GM12873 (cell line): ENCODE data around the gene RBFOX2.

Source experiments
- TF ChIP-seq, protein P1 (sequence below): IDR thresholded peaks from 2 replicates; pipeline ENCODE4 v1.5.1; 2012; ENCODE audit warnings: low read depth, mild to moderate bottlenecking, moderate library complexity, low read length, control low read depth; ENCODE audit not compliant: insufficient read depth; ENCODE audit errors: missing control alignments

The RBFOX2 gene

DNA sequence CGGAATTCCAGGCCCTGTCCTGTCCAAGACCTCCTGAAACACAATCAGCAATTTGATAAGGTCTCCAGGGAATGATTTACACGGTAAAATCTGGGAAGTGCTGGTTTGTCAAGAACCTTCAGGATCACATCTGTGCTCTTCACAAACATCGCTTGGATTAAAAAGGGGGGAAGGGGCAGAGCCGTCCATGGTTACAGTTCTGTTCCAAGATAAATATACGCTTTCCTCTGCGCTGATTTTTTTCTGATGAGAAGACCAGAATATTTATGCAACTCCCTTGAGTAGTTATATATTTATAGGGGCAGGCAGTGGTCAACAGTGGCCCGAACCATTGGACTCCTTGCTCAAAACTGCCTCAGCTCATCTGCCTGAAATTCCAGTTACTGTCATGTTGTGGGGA lies 320.2 kb downstream of the RBFOX2 start:
- TF ChIP-seq, protein P1, sequence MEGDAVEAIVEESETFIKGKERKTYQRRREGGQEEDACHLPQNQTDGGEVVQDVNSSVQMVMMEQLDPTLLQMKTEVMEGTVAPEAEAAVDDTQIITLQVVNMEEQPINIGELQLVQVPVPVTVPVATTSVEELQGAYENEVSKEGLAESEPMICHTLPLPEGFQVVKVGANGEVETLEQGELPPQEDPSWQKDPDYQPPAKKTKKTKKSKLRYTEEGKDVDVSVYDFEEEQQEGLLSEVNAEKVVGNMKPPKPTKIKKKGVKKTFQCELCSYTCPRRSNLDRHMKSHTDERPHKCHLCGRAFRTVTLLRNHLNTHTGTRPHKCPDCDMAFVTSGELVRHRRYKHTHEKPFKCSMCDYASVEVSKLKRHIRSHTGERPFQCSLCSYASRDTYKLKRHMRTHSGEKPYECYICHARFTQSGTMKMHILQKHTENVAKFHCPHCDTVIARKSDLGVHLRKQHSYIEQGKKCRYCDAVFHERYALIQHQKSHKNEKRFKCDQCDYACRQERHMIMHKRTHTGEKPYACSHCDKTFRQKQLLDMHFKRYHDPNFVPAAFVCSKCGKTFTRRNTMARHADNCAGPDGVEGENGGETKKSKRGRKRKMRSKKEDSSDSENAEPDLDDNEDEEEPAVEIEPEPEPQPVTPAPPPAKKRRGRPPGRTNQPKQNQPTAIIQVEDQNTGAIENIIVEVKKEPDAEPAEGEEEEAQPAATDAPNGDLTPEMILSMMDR: no peak

DNA sequence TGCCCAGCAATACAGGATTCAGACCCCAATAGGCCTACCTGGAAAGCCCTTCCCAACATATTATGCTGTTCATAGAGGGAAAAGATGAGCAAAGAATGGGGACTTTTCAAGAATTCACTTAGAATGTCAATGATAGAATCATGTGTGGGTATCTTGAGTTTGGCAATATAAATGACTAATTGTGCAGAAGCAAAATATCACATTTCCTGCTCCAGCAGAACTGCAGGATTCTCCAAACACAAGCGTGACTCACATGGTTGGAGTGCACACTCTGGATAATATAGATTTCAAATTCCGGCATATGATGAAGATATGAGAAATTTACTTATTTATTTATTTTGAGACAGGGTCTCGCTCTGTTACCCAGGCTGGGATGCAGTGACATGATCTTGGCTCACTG lies 323.5 kb downstream of the RBFOX2 start:
- TF ChIP-seq, protein P1: no peak

DNA sequence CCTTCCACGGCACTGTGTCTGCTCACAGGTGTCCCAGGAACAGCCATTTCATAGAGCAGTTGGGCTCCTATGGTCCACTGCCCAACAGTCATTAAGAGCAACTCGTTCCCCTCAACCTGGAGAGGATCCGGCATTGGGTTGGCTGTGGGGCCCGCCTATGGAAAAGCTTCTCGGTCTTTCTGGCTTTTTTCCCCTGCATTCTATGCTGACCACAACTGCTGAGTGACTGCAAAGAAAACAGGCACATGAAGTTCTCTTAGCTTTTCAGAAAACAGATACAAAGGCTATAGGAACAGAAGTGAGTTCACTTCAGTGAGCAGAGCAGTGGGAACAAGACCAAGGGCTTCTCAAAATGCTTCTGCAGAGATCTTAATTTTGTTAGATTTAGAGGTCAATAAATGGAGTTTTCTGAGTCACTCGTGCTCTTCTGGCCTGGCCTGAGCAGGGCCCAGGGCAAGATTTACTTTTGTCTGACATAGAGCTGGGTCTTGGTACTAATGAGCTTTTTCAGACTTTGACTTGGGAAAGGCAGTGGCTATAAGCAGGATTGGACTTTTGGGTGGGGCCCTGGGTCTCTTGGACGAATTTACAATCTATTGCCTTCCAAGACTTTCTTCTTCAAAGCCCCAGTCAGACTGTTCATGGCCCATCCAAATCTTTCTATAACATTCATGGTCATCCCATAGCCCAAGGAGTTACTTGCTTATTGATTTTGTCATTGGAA lies 324.6 kb downstream of the RBFOX2 start:
- TF ChIP-seq, protein P1: no peak

DNA sequence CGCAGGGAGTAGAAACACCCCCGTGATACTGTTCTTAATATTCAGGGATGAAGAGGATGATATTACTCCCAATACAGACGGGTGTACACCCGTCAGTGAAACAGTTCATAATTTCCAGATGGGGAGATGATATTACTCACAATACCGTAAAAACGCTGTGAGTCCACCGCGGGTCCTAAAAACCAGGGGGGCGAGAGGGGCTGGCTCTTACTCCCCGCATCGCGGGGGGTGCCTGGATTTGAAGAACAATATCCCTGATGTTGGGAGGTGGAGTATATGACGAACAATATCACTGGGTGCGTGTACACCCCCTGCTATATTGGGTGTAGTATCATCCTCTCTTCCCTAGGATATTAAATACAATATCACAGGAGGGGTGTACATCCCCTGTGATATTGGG lies 331.5 kb downstream of the RBFOX2 start:
- TF ChIP-seq, protein P1: no peak

DNA sequence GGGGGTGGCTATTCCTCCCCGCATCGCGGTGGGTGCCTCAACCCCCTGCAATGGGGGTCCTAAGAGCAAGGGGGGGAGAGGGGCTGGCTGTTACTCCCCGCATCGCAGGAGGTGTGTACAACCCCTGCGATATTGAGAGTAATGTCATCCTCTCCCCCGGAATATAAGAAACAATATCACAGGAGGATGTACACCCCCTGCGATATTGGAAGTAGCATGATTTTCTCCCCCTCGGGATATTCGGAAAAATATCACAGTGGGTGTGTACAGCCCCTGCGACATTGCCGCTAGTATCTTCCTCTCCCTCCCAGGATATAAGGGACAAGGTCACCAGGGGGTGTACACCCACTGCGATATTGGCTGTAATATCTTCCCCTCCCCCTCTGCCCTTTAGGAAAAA lies 333.4 kb downstream of the RBFOX2 start:
- TF ChIP-seq, protein P1: no peak

DNA sequence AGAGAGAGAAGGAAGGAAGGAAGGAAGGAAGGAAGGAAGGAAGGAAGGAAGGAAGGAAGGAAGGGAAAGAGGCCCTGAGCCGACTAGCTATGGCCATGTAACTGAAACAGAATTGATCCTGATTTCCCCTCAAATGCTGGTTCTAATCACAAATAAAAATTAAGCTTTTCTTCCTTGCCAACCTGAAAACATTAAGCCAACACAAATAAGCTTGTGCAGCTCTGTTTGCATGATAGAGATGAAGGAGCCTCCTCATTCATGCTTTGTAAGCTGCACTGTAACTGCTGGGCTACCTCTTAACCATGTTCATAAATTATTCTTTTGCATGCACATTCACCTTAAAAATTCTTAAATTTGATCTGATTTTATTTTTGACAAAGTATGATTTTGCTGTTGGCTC lies 338.6 kb downstream of the RBFOX2 start:
- TF ChIP-seq, protein P1: no peak

DNA sequence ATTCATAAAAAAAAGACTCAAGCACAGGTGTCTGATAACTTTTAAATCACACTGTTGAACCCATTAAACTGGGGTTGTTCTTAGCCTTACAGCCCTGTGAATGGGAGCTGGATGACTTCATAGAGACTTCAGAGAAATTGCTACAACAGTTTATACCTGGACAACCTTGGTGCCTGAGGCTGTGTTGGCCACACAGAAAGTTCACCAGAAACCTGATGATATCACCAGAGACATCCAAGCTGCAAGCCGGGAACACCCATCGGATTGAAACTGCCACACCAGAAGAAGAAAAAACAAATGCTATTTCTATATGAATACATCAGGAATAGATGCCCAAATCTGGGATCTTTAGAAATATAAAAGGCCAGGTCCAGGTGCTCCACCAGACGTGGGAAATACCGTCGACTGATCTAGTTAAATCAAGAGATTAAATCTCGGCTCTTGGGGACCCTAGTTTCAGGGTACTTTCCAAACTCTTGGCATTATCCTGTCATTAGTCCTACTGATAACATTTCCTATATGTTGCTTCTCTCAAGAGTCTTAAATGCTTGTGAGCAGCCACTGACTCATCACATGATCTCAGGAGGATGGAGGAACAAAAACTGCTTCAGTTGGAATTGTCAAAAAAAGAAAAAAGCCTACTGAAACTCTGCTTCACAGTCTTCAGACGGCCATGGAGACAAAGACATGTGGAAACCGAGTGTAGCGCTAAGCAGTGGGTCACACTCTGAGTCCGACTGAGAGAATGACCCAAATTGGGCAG lies 339.5 kb downstream of the RBFOX2 start:
- TF ChIP-seq, protein P1: no peak
